Immature natural killer cell (primary cell): ENCODE measurements around the gene STX10. TPM values are rescaled to one million over a fixed set of nuclear protein-coding genes. Genes with fewer than 3 reads are reported as not detected.
A peak's percentile ranks its signal among the peaks of the same experiment; 100 is the strongest.

ENCODE experiments used
- DNase-seq, 3 donors: peaks; one replicate each; pipeline ENCODE4 v3.0.0; 2022; ENCODE audit warnings: mixed read lengths in 1 of 3
- H3K27ac Mint-ChIP-seq, 6 donors: one replicate each; pipeline ENCODE4 v1.8.0; 2020; ENCODE audit warnings: mixed read lengths in 6 of 6, mild to moderate bottlenecking in 5 of 6, inconsistent platforms in 4 of 6, moderate library complexity in 3 of 6
- H3K27me3 Mint-ChIP-seq, 3 donors: one replicate each; pipeline ENCODE4 v1.8.0; 2020 to 2021; ENCODE audit warnings: low read depth in 3 of 3, mild to moderate bottlenecking in 3 of 3, mixed read lengths in 3 of 3, moderate library complexity in 3 of 3, inconsistent platforms in 1 of 3
- H3K36me3 Mint-ChIP-seq, 3 donors: one replicate each; pipeline ENCODE4 v1.8.0; 2020; ENCODE audit warnings: mixed read lengths in 3 of 3, inconsistent platforms in 2 of 3, mild to moderate bottlenecking in 2 of 3
- H3K4me1 Mint-ChIP-seq, 2 donors: one replicate each; pipeline ENCODE4 v1.8.0; 2020; ENCODE audit warnings: inconsistent platforms in 2 of 2, mild to moderate bottlenecking in 2 of 2, mixed read lengths in 2 of 2, moderate library complexity in 1 of 2
- H3K4me3 Mint-ChIP-seq, 5 donors: one replicate each; pipeline ENCODE4 v1.8.0; 2020; ENCODE audit warnings: mild to moderate bottlenecking in 5 of 5, mixed read lengths in 5 of 5, inconsistent platforms in 3 of 5, moderate library complexity in 3 of 5
- H3K9me3 Mint-ChIP-seq, 6 donors: one replicate each; pipeline ENCODE4 v1.8.0; 2020; ENCODE audit warnings: mild to moderate bottlenecking in 6 of 6, mixed read lengths in 6 of 6, inconsistent platforms in 4 of 6, moderate library complexity in 3 of 6
- polyA plus RNA-seq, 3 donors: library from polyadenylated mRNA; unstranded; fragments of 300-500 nt; fragmentation: Illumina TruSeq; gene quantifications; one replicate each; pipeline ENCODE4 v1.2.3, GENCODE V29; 2021

STX10 gene
- polyA plus RNA-seq, 3 donors from 2014 or later: 56.8 to 92.5 (median 66.0) TPM

GRCh38 chr19:13146763-13147563, 3.2 kb downstream of the STX10 start:
- Mint-ChIP-seq H3K4me1 (peaks cover 29 to 31% of the 10 kb centered on the region in 2 donors), H3K27ac (no peak overlapping the region), H3K36me3 (peaks cover 0 to 4% (median 0%) of the 10 kb centered on the region in 3 donors), H3K4me3 (no peak overlapping the region), H3K27me3 (peaks cover 6 to 10% (median 8%) of the 10 kb centered on the region in 3 donors), H3K9me3 (no peaks in the 10 kb centered on the region)
- no peak for DNase-seq

GRCh38 chr19:13139633-13140311, 10.4 kb downstream of the STX10 start:
- Mint-ChIP-seq H3K36me3 (peaks cover 0 to 6% (median 0%) of the 10 kb centered on the region in 3 donors), H3K4me1 (no peaks in the 10 kb centered on the region), H3K9me3 (no peaks in the 10 kb centered on the region), H3K4me3 (no peak overlapping the region), H3K27me3 (no peaks in the 10 kb centered on the region), H3K27ac (no peak overlapping the region)
- DNase-seq: no peak

- DNase-seq: no peak
- Mint-ChIP-seq H3K9me3 (no peaks in the 10 kb centered on the region), H3K4me3 (no peak overlapping the region), H3K36me3 (peaks cover 0 to 6% (median 0%) of the 10 kb centered on the region in 3 donors), H3K27me3 (peaks cover 0 to 3% (median 0%) of the 10 kb centered on the region in 3 donors), H3K27ac (no peak overlapping the region), H3K4me1 (peaks cover 0 to 3% of the 10 kb centered on the region in 2 donors)
Measured at GRCh38 chr19:13138916-13139198, 11.3 kb downstream of the STX10 start.

GRCh38 chr19:13138171-13138915, 11.8 kb downstream of the STX10 start:
- peaks cover 5 to 8% of the 10 kb centered on the region in 2 donors for H3K4me1 Mint-ChIP-seq
- H3K36me3 Mint-ChIP-seq: peaks cover 0 to 6% (median 0%) of the 10 kb centered on the region in 3 donors
- peaks cover 0 to 3% (median 0%) of the 10 kb centered on the region in 3 donors for H3K27me3 Mint-ChIP-seq
- DNase-seq: no peak
- no peaks in the 10 kb centered on the region for H3K9me3 Mint-ChIP-seq
- H3K4me3 Mint-ChIP-seq: no peak overlapping the region
- H3K27ac Mint-ChIP-seq: no peak overlapping the region

- Mint-ChIP-seq H3K27me3 (peaks cover 0 to 3% (median 2%) of the 10 kb centered on the region in 3 donors), H3K27ac (no peak overlapping the region), H3K9me3 (no peaks in the 10 kb centered on the region), H3K4me1 (peaks cover 15 to 18% of the 10 kb centered on the region in 2 donors), H3K36me3 (peaks cover 0 to 6% (median 0%) of the 10 kb centered on the region in 3 donors), H3K4me3 (no peak overlapping the region)
- no peak for DNase-seq
Measured at GRCh38 chr19:13137290-13137794, 12.8 kb downstream of the STX10 start.

GRCh38 chr19:13135068-13136062, 14.8 kb downstream of the STX10 start:
- H3K4me3 Mint-ChIP-seq: no peak overlapping the region
- H3K9me3 Mint-ChIP-seq: no peaks in the 10 kb centered on the region
- H3K4me1 Mint-ChIP-seq: peaks cover 27 to 32% of the 10 kb centered on the region in 2 donors
- H3K27ac Mint-ChIP-seq: no peak overlapping the region
- peaks cover 0 to 6% (median 0%) of the 10 kb centered on the region in 3 donors for H3K36me3 Mint-ChIP-seq
- DNase-seq: no peak
- peaks cover 0 to 5% (median 2%) of the 10 kb centered on the region in 3 donors for H3K27me3 Mint-ChIP-seq

- H3K4me3 Mint-ChIP-seq: no peak overlapping the region
- H3K9me3 Mint-ChIP-seq: no peaks in the 10 kb centered on the region
- no peak overlapping the region for H3K27ac Mint-ChIP-seq
- peaks cover 28 to 36% of the 10 kb centered on the region in 2 donors for H3K4me1 Mint-ChIP-seq
- H3K36me3 Mint-ChIP-seq: peaks cover 0 to 6% (median 0%) of the 10 kb centered on the region in 3 donors
- peaks cover 0 to 5% (median 2%) of the 10 kb centered on the region in 3 donors for H3K27me3 Mint-ChIP-seq
- no peak for DNase-seq
Measured at GRCh38 chr19:13134626-13135025, 15.5 kb downstream of the STX10 start.

- Mint-ChIP-seq H3K36me3 (peaks cover 0 to 6% (median 0%) of the 10 kb centered on the region in 3 donors), H3K4me3 (peak overlapping the region in 2 of 5 donors; percentile 50 to 66), H3K4me1 (peaks cover 32 to 41% of the 10 kb centered on the region in 2 donors), H3K27me3 (peaks cover 0 to 7% (median 2%) of the 10 kb centered on the region in 3 donors), H3K9me3 (no peaks in the 10 kb centered on the region), H3K27ac (peak overlapping the region in 4 of 6 donors; percentile 51 to 90 (median 70))
- DNase-seq: no peak
Measured at GRCh38 chr19:13133241-13133870, 16.8 kb downstream of the STX10 start.

GRCh38 chr19:13132471-13133180, 17.5 kb downstream of the STX10 start:
- peak overlapping the region; percentile 58 to 79 (median 72) for H3K4me3 Mint-ChIP-seq
- peaks cover 0 to 7% (median 2%) of the 10 kb centered on the region in 3 donors for H3K27me3 Mint-ChIP-seq
- no peaks in the 10 kb centered on the region for H3K9me3 Mint-ChIP-seq
- H3K27ac Mint-ChIP-seq: peak overlapping the region; percentile 83 to 90 (median 88)
- peak; percentile 51 to 69 (median 66) for DNase-seq
- H3K4me1 Mint-ChIP-seq: peaks cover 34 to 46% of the 10 kb centered on the region in 2 donors
- H3K36me3 Mint-ChIP-seq: peaks cover 0 to 1% (median 0%) of the 10 kb centered on the region in 3 donors

GRCh38 chr19:13130886-13131490, 19.2 kb downstream of the STX10 start:
- peak overlapping the region in 4 of 6 donors; percentile 72 to 89 (median 78) for H3K27ac Mint-ChIP-seq
- H3K9me3 Mint-ChIP-seq: no peaks in the 10 kb centered on the region
- no peak for DNase-seq
- H3K27me3 Mint-ChIP-seq: peaks cover 0 to 7% (median 2%) of the 10 kb centered on the region in 3 donors
- no peaks in the 10 kb centered on the region for H3K36me3 Mint-ChIP-seq
- peaks cover 34 to 47% of the 10 kb centered on the region in 2 donors for H3K4me1 Mint-ChIP-seq
- H3K4me3 Mint-ChIP-seq: no peak overlapping the region

GRCh38 chr19:13129384-13129783, 20.8 kb downstream of the STX10 start:
- H3K27ac Mint-ChIP-seq: no peak overlapping the region
- peaks cover 0 to 7% (median 2%) of the 10 kb centered on the region in 3 donors for H3K27me3 Mint-ChIP-seq
- peaks cover 32 to 47% of the 10 kb centered on the region in 2 donors for H3K4me1 Mint-ChIP-seq
- no peaks in the 10 kb centered on the region for H3K36me3 Mint-ChIP-seq
- H3K4me3 Mint-ChIP-seq: no peak overlapping the region
- no peaks in the 10 kb centered on the region for H3K9me3 Mint-ChIP-seq
- DNase-seq: no peak
